Muscle of arm (tissue), 12 donors: Measurements from ENCODE around the gene SLC28A1. TPM values are rescaled to one million over a fixed set of nuclear protein-coding genes. Genes with fewer than 3 reads are reported as not detected.

ENCODE experiments used
- DNase-seq: peaks from one replicate; pipeline ENCODE4 v3.0.0-alpha.2; 2013
- polyA plus RNA-seq, 12 donors: library from polyadenylated mRNA; unstranded; fragments of 120-200 nt; gene quantifications; one replicate each; pipeline ENCODE4 v1.2.1, GENCODE V29; 2013; ENCODE audit not compliant: insufficient read length in 12 of 12

The SLC28A1 gene
- polyA plus RNA-seq, 12 donors, result 0.12 to 0.57 (median 0.24) TPM; not detected in 2

GRCh38 chr15:84885801-84886200, 1.3 kb downstream of the SLC28A1 start:
- DNase-seq, result no peak

GRCh38 chr15:84886211-84886983, 1.9 kb downstream of the SLC28A1 start:
- DNase-seq, result no peak

GRCh38 chr15:84886984-84887299, 2.5 kb downstream of the SLC28A1 start:
- no peak for DNase-seq

- no peak for DNase-seq
Observed at GRCh38 chr15:84887938-84888337, 3.5 kb downstream of the SLC28A1 start.

- no peak for DNase-seq
Observed at GRCh38 chr15:84888639-84889038, 4.2 kb downstream of the SLC28A1 start.

- DNase-seq, result no peak
Observed at GRCh38 chr15:84889313-84889990, 5.0 kb downstream of the SLC28A1 start.

GRCh38 chr15:84889991-84890669, 5.7 kb downstream of the SLC28A1 start:
- DNase-seq, result no peak

GRCh38 chr15:84890670-84891162, 6.3 kb downstream of the SLC28A1 start:
- DNase-seq, result no peak

GRCh38 chr15:84891339-84891738, 6.9 kb downstream of the SLC28A1 start:
- no peak for DNase-seq

- no peak for DNase-seq
Observed at GRCh38 chr15:84892786-84893307, 8.4 kb downstream of the SLC28A1 start.

- no peak for DNase-seq
Observed at GRCh38 chr15:84893607-84894006, 9.1 kb downstream of the SLC28A1 start.

GRCh38 chr15:84894736-84895425, 10.4 kb downstream of the SLC28A1 start:
- DNase-seq, result no peak

GRCh38 chr15:84898761-84899160, 14.3 kb downstream of the SLC28A1 start:
- no peak for DNase-seq

GRCh38 chr15:84899750-84900149, 15.3 kb downstream of the SLC28A1 start:
- no peak for DNase-seq

- no peak for DNase-seq
Observed at GRCh38 chr15:84901540-84901939, 17.1 kb downstream of the SLC28A1 start.

GRCh38 chr15:84903751-84904150, 19.3 kb downstream of the SLC28A1 start:
- DNase-seq, result no peak

GRCh38 chr15:84904419-84904818, 20.0 kb downstream of the SLC28A1 start:
- DNase-seq, result peak; percentile 65

GRCh38 chr15:84905016-84905916, 20.8 kb downstream of the SLC28A1 start:
- DNase-seq, result no peak

- DNase-seq, result no peak
Observed at GRCh38 chr15:84907731-84908130, 23.3 kb downstream of the SLC28A1 start.

GRCh38 chr15:84908564-84908963, 24.1 kb downstream of the SLC28A1 start:
- no peak for DNase-seq

- no peak for DNase-seq
Observed at GRCh38 chr15:84909029-84909428, 24.6 kb downstream of the SLC28A1 start.
